Natural killer cell (primary cell): ENCODE data around the gene RAB21. TPM values are rescaled to one million over a fixed set of nuclear protein-coding genes. Genes with fewer than 3 reads are reported as not detected.

ENCODE experiments used
- ATAC-seq, 3 donors: fragments of 150-1000 bp in 2 of 3; fragments of 200-7000 bp in 1 of 3; cut with Tn5 transposase; 1 replicate in 1 of 3; 2 replicates in 2 of 3; pipeline ENCODE4 v1.10.0; 2021; ENCODE audit warnings: mild to moderate bottlenecking in 2 of 3, moderate library complexity in 2 of 3
- DNase-seq, 2 donors: peaks; one replicate each; pipeline versions ENCODE4 v3.0.0 to v3.0.0-alpha.2; 2013 to 2021; ENCODE audit warnings: mixed read lengths in 1 of 2
- H3K27ac ChIP-seq: one replicate; pipeline ENCODE4 v1.5.1; 2013; ENCODE audit warnings: mild to moderate bottlenecking, low read length
- H3K27me3 ChIP-seq: one replicate; pipeline ENCODE4 v1.6.1; 2013; ENCODE audit warnings: low read length; ENCODE audit not compliant: control insufficient read depth, insufficient read depth
- H3K36me3 ChIP-seq: one replicate; pipeline ENCODE4 v1.6.1; 2013; ENCODE audit warnings: low read length; ENCODE audit not compliant: control insufficient read depth, insufficient read depth
- H3K4me1 ChIP-seq: one replicate; pipeline ENCODE4 v1.6.1; 2013; ENCODE audit warnings: low read length; ENCODE audit not compliant: control insufficient read depth, insufficient read depth
- H3K4me3 ChIP-seq: one replicate; pipeline ENCODE4 v1.5.1; 2013; ENCODE audit warnings: low read length
- H3K9me3 ChIP-seq: one replicate; pipeline ENCODE4 v1.6.1; 2013; ENCODE audit warnings: low read length; ENCODE audit not compliant: control insufficient read depth, insufficient read depth
- H3K27ac Mint-ChIP-seq, 2 donors: one replicate each; pipeline ENCODE4 v1.8.0; 2022; ENCODE audit warnings: mild to moderate bottlenecking in 2 of 2, mixed read lengths in 2 of 2, moderate library complexity in 1 of 2
- H3K27me3 Mint-ChIP-seq, 2 donors: one replicate each; pipeline ENCODE4 v1.8.0; 2022; ENCODE audit warnings: low read depth in 2 of 2, mixed read lengths in 2 of 2
- H3K36me3 Mint-ChIP-seq: one replicate; pipeline ENCODE4 v1.8.0; 2022; ENCODE audit warnings: mixed read lengths
- H3K4me1 Mint-ChIP-seq, 2 donors: one replicate each; pipeline ENCODE4 v1.8.0; 2022; ENCODE audit warnings: mixed read lengths in 2 of 2
- H3K4me3 Mint-ChIP-seq: one replicate; pipeline ENCODE4 v1.8.0; 2022; ENCODE audit warnings: mild to moderate bottlenecking, moderate library complexity, mixed read lengths
- H3K9me3 Mint-ChIP-seq, 2 donors: one replicate each; pipeline ENCODE4 v1.8.0; 2022; ENCODE audit warnings: mixed read lengths in 2 of 2
- WGBS: methylation state at CpG from one replicate; pipeline ENCODE4 v1.1.7; 2013; ENCODE audit warnings: missing lambda C conversion rate; ENCODE audit not compliant: insufficient coverage; 5-methylcytosine and 5-hydroxymethylcytosine counted together
- intact Hi-C: fragments of 100-400 bp; cut with micrococcal nuclease; formaldehyde crosslinking; loops from one replicate; pipeline ENCODE4 v1.14.2; 2022
- total RNA-seq, 4 donors: library from RNA; stranded (reverse); fragments of 120-200 nt in 1 of 4; gene quantifications; one replicate each; pipeline versions ENCODE4 v1.2.3 to v1.2.4, GENCODE V29; 2013 to 2022
- TF ChIP-seq, protein P1 (sequence below): fragments of 200-600 bp; IDR thresholded peaks from one replicate; pipeline ENCODE4 v1.8.0; 2022; ENCODE audit warnings: antibody characterized with exemption

The RAB21 gene
- total RNA-seq, 3 donors from 2014 or later (not counting 1 experiment from before 2014, with no cell fraction given), result 62.5 to 84.9 (median 68.7) TPM

DNA sequence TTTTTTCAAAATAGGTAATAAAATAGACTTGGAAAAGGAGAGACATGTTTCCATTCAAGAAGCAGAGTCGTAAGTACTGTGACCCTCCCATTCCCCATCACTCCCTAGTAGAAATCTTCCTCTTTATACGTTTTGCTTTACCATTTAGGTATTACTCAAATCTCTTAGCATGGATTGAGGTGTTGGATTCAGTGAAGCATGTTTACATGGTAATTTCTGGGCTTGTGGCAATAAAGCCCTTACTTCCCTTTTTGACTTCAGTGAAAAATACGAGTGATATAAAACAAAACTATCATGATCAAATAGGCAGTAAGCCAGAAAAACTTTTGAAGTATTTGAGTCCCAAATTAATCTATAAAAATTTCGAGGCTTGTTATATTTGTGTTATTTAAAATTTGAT is 27.4 kb downstream of the RAB21 start:
- Histone ChIP-seq H3K36me3 (peaks cover 42% of the 10 kb centered on the region), H3K27ac (no peak overlapping the region), H3K4me3 (no peak overlapping the region), H3K27me3 (no peaks in the 10 kb centered on the region), H3K4me1 (no peaks in the 10 kb centered on the region), H3K9me3 (no peaks in the 10 kb centered on the region)
- TF ChIP-seq, protein P1, sequence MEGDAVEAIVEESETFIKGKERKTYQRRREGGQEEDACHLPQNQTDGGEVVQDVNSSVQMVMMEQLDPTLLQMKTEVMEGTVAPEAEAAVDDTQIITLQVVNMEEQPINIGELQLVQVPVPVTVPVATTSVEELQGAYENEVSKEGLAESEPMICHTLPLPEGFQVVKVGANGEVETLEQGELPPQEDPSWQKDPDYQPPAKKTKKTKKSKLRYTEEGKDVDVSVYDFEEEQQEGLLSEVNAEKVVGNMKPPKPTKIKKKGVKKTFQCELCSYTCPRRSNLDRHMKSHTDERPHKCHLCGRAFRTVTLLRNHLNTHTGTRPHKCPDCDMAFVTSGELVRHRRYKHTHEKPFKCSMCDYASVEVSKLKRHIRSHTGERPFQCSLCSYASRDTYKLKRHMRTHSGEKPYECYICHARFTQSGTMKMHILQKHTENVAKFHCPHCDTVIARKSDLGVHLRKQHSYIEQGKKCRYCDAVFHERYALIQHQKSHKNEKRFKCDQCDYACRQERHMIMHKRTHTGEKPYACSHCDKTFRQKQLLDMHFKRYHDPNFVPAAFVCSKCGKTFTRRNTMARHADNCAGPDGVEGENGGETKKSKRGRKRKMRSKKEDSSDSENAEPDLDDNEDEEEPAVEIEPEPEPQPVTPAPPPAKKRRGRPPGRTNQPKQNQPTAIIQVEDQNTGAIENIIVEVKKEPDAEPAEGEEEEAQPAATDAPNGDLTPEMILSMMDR, result no peak
- no CpG with 5 or more reads among the region's 4 CpGs for WGBS
- Mint-ChIP-seq H3K4me1 (peaks cover 11 to 15% of the 10 kb centered on the region in 2 donors), H3K4me3 (no peak overlapping the region), H3K27me3 (no peaks in the 10 kb centered on the region), H3K9me3 (no peaks in the 10 kb centered on the region), H3K36me3 (peaks cover 15% of the 10 kb centered on the region), H3K27ac (peak overlapping the region in 1 of 2 donors; percentile 53)
- no peak for ATAC-seq
- no peak for DNase-seq
- intact Hi-C loops, result no loop called here

DNA sequence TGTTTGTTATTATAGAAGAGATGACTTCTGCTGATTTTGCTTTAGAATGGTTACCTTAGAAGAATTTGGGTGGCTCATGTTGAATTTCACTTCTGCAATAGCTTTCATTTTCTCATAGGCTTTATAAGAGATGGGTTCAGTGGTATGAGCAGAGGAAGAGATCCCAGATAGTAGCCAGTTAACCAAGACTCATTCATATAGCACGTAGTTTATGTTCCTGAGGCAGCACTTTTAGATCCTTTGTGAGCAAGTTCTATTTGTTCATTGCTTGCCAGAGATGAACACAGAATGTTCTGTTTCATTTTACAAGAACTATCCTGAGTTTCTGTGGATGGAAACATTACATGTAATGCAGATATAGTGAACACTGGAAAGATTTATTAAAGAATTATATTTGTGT is 32.2 kb downstream of the RAB21 start:
- Mint-ChIP-seq H3K4me3 (no peak overlapping the region), H3K9me3 (no peaks in the 10 kb centered on the region), H3K36me3 (peaks cover 16% of the 10 kb centered on the region), H3K4me1 (peaks cover 0 to 11% of the 10 kb centered on the region in 2 donors), H3K27me3 (no peaks in the 10 kb centered on the region), H3K27ac (no peak overlapping the region)
- H3K36me3 ChIP-seq, result peaks cover 41% of the 10 kb centered on the region
- ATAC-seq (no peak), DNase-seq (no peak)
- WGBS, result 85% methylated on average over 1 of the region's 1 CpG
- H3K4me1 ChIP-seq, result no peaks in the 10 kb centered on the region
- no peaks in the 10 kb centered on the region for H3K27me3 ChIP-seq
- TF ChIP-seq, protein P1, result no peak
- no peaks in the 10 kb centered on the region for H3K9me3 ChIP-seq
- no peak overlapping the region for H3K4me3 ChIP-seq
- H3K27ac ChIP-seq, result no peak overlapping the region
- intact Hi-C loops, result no loop called here

DNA sequence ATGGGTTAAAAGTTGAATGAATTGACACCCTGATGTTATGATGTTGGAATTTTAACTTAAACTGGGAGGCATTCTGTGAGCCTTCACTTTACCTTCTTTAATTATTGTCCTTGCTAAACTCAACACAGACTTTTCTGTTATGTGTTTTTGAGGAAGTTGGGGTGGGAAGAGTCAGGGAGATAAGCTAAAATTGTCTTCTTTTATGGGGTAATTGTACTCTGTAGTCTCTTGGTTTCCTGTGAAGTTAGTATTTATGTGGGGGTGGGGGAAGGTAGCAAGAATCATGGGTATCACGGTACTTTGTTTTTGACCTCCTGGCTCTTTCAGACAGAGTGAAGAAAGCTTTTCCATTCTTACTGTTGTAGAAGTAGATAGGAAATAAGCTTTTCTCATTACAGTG is 32.9 kb downstream of the RAB21 start:
- H3K27ac ChIP-seq, result no peak overlapping the region
- H3K4me1 ChIP-seq, result no peaks in the 10 kb centered on the region
- H3K4me3 ChIP-seq, result no peak overlapping the region
- peaks cover 16% of the 10 kb centered on the region for H3K36me3 Mint-ChIP-seq
- no peak for ATAC-seq
- TF ChIP-seq, protein P1, result no peak
- peaks cover 0 to 11% of the 10 kb centered on the region in 2 donors for H3K4me1 Mint-ChIP-seq
- H3K9me3 Mint-ChIP-seq, result no peaks in the 10 kb centered on the region
- DNase-seq, result no peak
- no peaks in the 10 kb centered on the region for H3K9me3 ChIP-seq
- 29% methylated on average over 1 of the region's 1 CpG for WGBS
- no peak overlapping the region for H3K27ac Mint-ChIP-seq
- H3K27me3 ChIP-seq, result no peaks in the 10 kb centered on the region
- peaks cover 40% of the 10 kb centered on the region for H3K36me3 ChIP-seq
- H3K4me3 Mint-ChIP-seq, result no peak overlapping the region
- intact Hi-C loops, result no loop called here
- H3K27me3 Mint-ChIP-seq, result no peaks in the 10 kb centered on the region

DNA sequence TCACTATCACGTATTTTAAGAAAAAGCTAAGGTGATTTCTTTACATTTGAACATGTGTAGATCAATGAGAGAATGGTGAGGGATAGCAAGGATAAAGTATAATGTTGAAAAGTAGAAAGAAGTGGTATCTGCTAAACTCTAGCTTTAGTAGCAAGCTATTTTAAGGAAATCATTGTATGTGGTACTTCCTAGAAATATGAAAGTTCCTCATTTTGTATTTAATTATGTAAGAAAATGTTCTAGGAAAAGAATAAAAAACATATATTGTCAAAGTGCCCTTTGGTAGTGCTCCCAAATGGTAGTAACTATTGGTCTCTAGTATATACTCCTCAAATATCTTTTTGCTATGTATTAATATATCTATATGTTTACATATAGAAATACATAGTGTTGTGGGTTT is 35.7 kb downstream of the RAB21 start:
- no CpG with 5 or more reads among the region's 1 CpG for WGBS
- H3K4me1 ChIP-seq, result no peaks in the 10 kb centered on the region
- peaks cover 0 to 11% of the 10 kb centered on the region in 2 donors for H3K4me1 Mint-ChIP-seq
- no peak for DNase-seq
- ATAC-seq, result no peak
- H3K9me3 ChIP-seq, result no peaks in the 10 kb centered on the region
- H3K4me3 Mint-ChIP-seq, result no peak overlapping the region
- no peak overlapping the region for H3K27ac ChIP-seq
- H3K27me3 Mint-ChIP-seq, result no peaks in the 10 kb centered on the region
- no peak overlapping the region for H3K4me3 ChIP-seq
- TF ChIP-seq, protein P1, result no peak
- H3K36me3 Mint-ChIP-seq, result peaks cover 8% of the 10 kb centered on the region
- intact Hi-C loops, result no loop called here
- no peaks in the 10 kb centered on the region for H3K9me3 Mint-ChIP-seq
- H3K36me3 ChIP-seq, result peaks cover 33% of the 10 kb centered on the region
- no peaks in the 10 kb centered on the region for H3K27me3 ChIP-seq
- peak overlapping the region in 1 of 2 donors; percentile 36 for H3K27ac Mint-ChIP-seq
